ENCODE results near the gene RLF. TPM values are rescaled to one million over a fixed set of nuclear protein-coding genes. Genes with fewer than 3 reads are reported as not detected.

Gene RLF
- polyA plus RNA-seq, 4 donors = 3.2 to 19.0 (median 4.1) TPM

- WGBS, 3 donors = 93 to 97% (median 95%) methylated on average over 3 of the region's 3 CpGs
- H3K36me3 ChIP-seq (ENCODE audit: control insufficient read depth in 3 of 3, insufficient read depth in 2 of 3, low read depth in 1 of 3, low read length in 3 of 3) = peaks cover 3 to 18% (median 5%) of the 10 kb centered on the region in 3 donors
- H3K9me3 ChIP-seq (ENCODE audit: control insufficient read depth in 2 of 2, insufficient read depth in 1 of 2, low read depth in 1 of 2, low read length in 1 of 2) = no peaks in the 10 kb centered on the region
- DNase-seq = no peak
- H3K4me1 ChIP-seq (ENCODE audit: control insufficient read depth in 3 of 3, insufficient read depth in 2 of 3, low read depth in 1 of 3, low read length in 2 of 3) = peaks cover 0 to 7% (median 2%) of the 10 kb centered on the region in 3 donors
- H3K4me3 ChIP-seq (ENCODE audit: low read depth in 1 of 3, low read length in 3 of 3) = no peak overlapping the region
- no peaks in the 10 kb centered on the region for H3K27me3 ChIP-seq (ENCODE audit: control insufficient read depth in 3 of 3, insufficient read depth in 3 of 3, low read length in 3 of 3)
- FAIRE-seq = no peak
- H3K27ac ChIP-seq (ENCODE audit: low read depth in 1 of 3, low read length in 2 of 3) = no peak overlapping the region
Measured at GRCh38 chr1:40276122-40276521, 114.9 kb downstream of the RLF start.

GRCh38 chr1:40281853-40282252 lies 120.7 kb downstream of the RLF start:
- peaks cover 6 to 34% (median 13%) of the 10 kb centered on the region in 3 donors for H3K36me3 ChIP-seq (ENCODE audit: control insufficient read depth in 3 of 3, insufficient read depth in 2 of 3, low read depth in 1 of 3, low read length in 3 of 3)
- H3K27ac ChIP-seq (ENCODE audit: low read depth in 1 of 3, low read length in 2 of 3) = no peak overlapping the region
- FAIRE-seq = no peak

More at GRCh38 chr1:40281853-40282252, 120.7 kb downstream of the RLF start:
- 68 to 82% (median 72%) methylated on average over 2 of the region's 2 CpGs for WGBS, 3 donors
- H3K27me3 ChIP-seq (ENCODE audit: control insufficient read depth in 3 of 3, insufficient read depth in 3 of 3, low read length in 3 of 3) = no peaks in the 10 kb centered on the region
- no peak overlapping the region for H3K4me3 ChIP-seq (ENCODE audit: low read depth in 1 of 3, low read length in 3 of 3)
- no peaks in the 10 kb centered on the region for H3K4me1 ChIP-seq (ENCODE audit: control insufficient read depth in 3 of 3, insufficient read depth in 2 of 3, low read depth in 1 of 3, low read length in 2 of 3)
- no peaks in the 10 kb centered on the region for H3K9me3 ChIP-seq (ENCODE audit: control insufficient read depth in 2 of 2, insufficient read depth in 1 of 2, low read depth in 1 of 2, low read length in 1 of 2)
- DNase-seq = no peak

Other genes with a start within 250 kb of the RLF start
- gene MFSD2A, start 206.2 kb upstream of the RLF start, polyA plus RNA-seq = 10 to 100 TPM; 14.3 to 57.5 (median 31.7) TPM
- gene CAP1, start 120.7 kb upstream of the RLF start, polyA plus RNA-seq = 100 to 1,000 TPM; 186 to 224 (median 191) TPM
- gene PPT1, start 64.1 kb upstream of the RLF start, polyA plus RNA-seq = 10 to 100 TPM in 2 of 4 donors, 1 to 10 TPM in 2; 5.1 to 71.7 (median 23.0) TPM
- gene TMCO2, start 86.5 kb downstream of the RLF start, polyA plus RNA-seq = not detected
- 10 to 100 TPM in 3 of 4 donors, 1 to 10 TPM in 1; 9.8 to 45.0 (median 22.2) TPM for gene ZMPSTE24, start 96.8 kb downstream of the RLF start, polyA plus RNA-seq
- 1 to 10 TPM in 3 of 4 donors, not detected in 1; 2.4 to 9.1 (median 4.8) TPM for gene COL9A2, start 155.9 kb downstream of the RLF start, polyA plus RNA-seq
- 10 to 100 TPM; 13.0 to 27.8 (median 25.5) TPM for gene SMAP2, start 212.3 kb downstream of the RLF start, polyA plus RNA-seq